GM12864 (cell line): ENCODE data around the gene CCDC71.

ENCODE experiments used
- DNase-seq: peaks from one replicate; pipeline ENCODE4 v3.0.0-alpha.2; 2011; ENCODE audit warnings: low read depth
- H3K4me3 ChIP-seq: 2 replicates; pipeline ENCODE4 v1.5.1; 2011; ENCODE audit warnings: mild to moderate bottlenecking, low read depth, low read length, control low read depth
- TF ChIP-seq, protein P1 (sequence below): IDR thresholded peaks from 2 replicates; pipeline ENCODE4 v1.5.1; 2011; ENCODE audit warnings: low read depth, mild to moderate bottlenecking, moderate library complexity, low read length, control low read depth, inconsistent platforms; ENCODE audit errors: missing control alignments

CCDC71 gene

DNA sequence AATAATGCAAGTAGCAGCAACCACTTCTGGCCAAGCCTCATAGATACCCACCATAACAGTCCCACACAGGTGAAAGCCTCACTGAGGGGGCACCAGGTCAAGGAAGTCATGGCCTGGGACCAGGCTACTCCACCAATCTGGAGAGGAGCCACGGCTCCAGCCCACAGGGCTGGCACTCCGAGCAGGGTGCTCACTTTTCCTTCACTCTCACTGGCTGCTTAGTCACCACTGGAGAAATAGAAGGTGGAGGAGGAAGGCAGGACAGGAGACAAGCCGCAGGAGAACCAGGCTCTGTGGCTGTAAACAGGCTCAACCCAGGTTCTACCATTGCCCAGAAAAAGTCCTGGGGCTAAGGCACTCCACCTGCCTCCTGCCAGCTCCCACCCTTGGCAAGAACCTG is 46.7 kb downstream of the CCDC71 start:
- no peak for DNase-seq
- peak overlapping the region; percentile 82 for H3K4me3 ChIP-seq
- TF ChIP-seq, protein P1, sequence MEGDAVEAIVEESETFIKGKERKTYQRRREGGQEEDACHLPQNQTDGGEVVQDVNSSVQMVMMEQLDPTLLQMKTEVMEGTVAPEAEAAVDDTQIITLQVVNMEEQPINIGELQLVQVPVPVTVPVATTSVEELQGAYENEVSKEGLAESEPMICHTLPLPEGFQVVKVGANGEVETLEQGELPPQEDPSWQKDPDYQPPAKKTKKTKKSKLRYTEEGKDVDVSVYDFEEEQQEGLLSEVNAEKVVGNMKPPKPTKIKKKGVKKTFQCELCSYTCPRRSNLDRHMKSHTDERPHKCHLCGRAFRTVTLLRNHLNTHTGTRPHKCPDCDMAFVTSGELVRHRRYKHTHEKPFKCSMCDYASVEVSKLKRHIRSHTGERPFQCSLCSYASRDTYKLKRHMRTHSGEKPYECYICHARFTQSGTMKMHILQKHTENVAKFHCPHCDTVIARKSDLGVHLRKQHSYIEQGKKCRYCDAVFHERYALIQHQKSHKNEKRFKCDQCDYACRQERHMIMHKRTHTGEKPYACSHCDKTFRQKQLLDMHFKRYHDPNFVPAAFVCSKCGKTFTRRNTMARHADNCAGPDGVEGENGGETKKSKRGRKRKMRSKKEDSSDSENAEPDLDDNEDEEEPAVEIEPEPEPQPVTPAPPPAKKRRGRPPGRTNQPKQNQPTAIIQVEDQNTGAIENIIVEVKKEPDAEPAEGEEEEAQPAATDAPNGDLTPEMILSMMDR: no peak

DNA sequence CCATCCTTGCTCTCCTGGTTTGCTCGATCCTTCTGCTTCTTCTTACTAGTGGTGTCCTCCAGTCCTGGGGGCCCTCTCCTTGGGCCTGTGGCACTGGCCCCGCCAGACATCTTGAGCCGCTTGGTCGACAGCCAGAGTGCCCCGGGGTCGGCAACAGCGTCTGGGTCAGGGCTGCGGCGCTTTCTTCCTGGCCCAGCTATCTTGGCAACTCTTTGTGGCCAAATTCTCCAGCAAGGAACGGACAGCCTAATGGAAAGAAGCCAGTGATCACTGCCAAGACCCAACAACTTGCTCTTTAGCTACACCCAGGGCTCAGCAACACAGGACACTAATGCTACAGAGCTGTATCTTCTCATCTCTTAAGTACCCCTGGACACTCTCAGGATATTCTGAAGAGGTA is 47.1 kb downstream of the CCDC71 start:
- TF ChIP-seq, protein P1: no peak
- H3K4me3 ChIP-seq: no peak overlapping the region; the same call in 1 of the 2 replicates
- no peak for DNase-seq
